ENCODE data around the gene CPSF6. TPM values are rescaled to one million over a fixed set of nuclear protein-coding genes. Genes with fewer than 3 reads are reported as not detected.

The CPSF6 gene
- total RNA-seq, 1 donor from 2014 or later = 155 TPM

DNA sequence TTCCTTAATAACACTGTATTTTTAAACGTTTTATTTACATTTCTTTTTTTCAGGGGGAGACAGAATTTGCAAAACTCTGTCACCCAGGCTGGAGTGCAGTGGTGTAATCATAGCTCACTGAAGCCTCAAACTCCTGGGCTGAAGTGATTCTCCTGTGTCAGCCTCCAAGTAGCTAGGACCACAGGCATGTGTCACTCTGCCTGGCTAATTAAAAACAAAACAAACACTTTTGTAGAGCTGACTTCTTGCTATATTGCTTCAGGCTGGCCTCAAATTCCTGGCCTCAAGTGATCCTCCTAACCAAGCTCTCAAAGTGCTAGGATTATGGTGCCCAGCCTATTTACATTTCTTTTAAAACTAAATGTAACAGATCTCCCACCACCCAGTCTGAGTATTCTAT lies 12.7 kb downstream of the CPSF6 start:
- no peak for DNase-seq (ENCODE audit: low spot score in 2 of 2, unreplicated experiment in 2 of 2)
- H3K36me3 Mint-ChIP-seq = peaks cover 23% of the 10 kb centered on the region
- no peak for TF ChIP-seq CTCF (IDR thresholded peaks at IDR 0.05; ENCODE audit: unreplicated experiment)
- no peaks in the 10 kb centered on the region for H3K27me3 Mint-ChIP-seq (ENCODE audit: low read depth)
- H3K4me1 Mint-ChIP-seq = peaks cover 22% of the 10 kb centered on the region
- peaks cover 4% of the 10 kb centered on the region for H3K9me3 Mint-ChIP-seq
- H3K4me3 Mint-ChIP-seq = no peak overlapping the region
- peak overlapping the region; percentile 37 for H3K27ac Mint-ChIP-seq

DNA sequence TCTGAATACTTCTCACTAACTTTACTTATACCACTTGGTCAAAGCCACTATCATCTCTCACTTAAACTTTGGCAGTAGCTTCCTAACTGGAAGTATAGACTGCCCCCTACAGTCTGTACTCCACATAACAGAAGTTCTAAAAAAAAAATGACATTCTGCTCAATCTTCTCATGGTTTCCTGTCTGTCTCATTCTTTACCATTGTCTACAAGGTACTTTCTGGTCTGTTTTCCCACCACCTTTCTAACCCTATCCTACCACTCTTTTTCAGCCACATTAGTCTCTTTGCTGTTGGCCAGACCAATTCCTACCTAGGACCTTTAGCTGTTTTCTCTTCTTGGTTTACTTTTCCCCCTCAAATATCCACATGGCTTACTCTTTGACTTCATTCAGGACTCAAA lies 14.7 kb downstream of the CPSF6 start:
- TF ChIP-seq CTCF (IDR thresholded peaks at IDR 0.05; ENCODE audit: unreplicated experiment) = peak; percentile 35
- H3K9me3 Mint-ChIP-seq = peaks cover 4% of the 10 kb centered on the region
- DNase-seq (ENCODE audit: low spot score in 2 of 2, unreplicated experiment in 2 of 2) = no peak
- peak overlapping the region; percentile 21 for H3K27ac Mint-ChIP-seq
- no peak overlapping the region for H3K4me3 Mint-ChIP-seq
- peaks cover 9% of the 10 kb centered on the region for H3K4me1 Mint-ChIP-seq
- H3K27me3 Mint-ChIP-seq (ENCODE audit: low read depth) = no peaks in the 10 kb centered on the region
- peaks cover 33% of the 10 kb centered on the region for H3K36me3 Mint-ChIP-seq

- Mint-ChIP-seq H3K9me3 (no peaks in the 10 kb centered on the region), H3K27ac (no peak overlapping the region), H3K4me3 (no peak overlapping the region), H3K36me3 (peaks cover 32% of the 10 kb centered on the region), H3K27me3 (ENCODE audit: low read depth) (no peaks in the 10 kb centered on the region), H3K4me1 (peaks cover 4% of the 10 kb centered on the region)
- no peak for DNase-seq (ENCODE audit: low spot score in 2 of 2, unreplicated experiment in 2 of 2)
- TF ChIP-seq CTCF (IDR thresholded peaks at IDR 0.05; ENCODE audit: unreplicated experiment) = no peak
Observed at GRCh38 chr12:69254862-69255261, 15.5 kb downstream of the CPSF6 start.

DNA sequence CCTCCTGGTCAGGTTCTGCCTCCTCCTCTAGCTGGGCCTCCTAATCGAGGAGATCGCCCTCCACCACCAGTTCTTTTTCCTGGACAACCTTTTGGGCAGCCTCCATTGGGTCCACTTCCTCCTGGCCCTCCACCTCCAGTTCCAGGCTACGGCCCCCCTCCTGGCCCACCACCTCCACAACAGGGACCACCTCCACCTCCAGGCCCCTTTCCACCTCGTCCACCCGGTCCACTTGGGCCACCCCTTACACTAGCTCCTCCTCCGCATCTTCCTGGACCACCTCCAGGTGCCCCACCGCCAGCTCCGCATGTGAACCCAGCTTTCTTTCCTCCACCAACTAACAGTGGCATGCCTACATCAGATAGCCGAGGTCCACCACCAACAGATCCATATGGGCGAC lies 19.3 kb downstream of the CPSF6 start:
- Mint-ChIP-seq H3K27ac (peak overlapping the region; percentile 26), H3K4me3 (no peak overlapping the region), H3K36me3 (peaks cover 49% of the 10 kb centered on the region), H3K27me3 (ENCODE audit: low read depth) (no peaks in the 10 kb centered on the region), H3K9me3 (no peaks in the 10 kb centered on the region), H3K4me1 (no peaks in the 10 kb centered on the region)
- no peak for TF ChIP-seq CTCF (IDR thresholded peaks at IDR 0.05; ENCODE audit: unreplicated experiment)
- DNase-seq (ENCODE audit: low spot score in 2 of 2, unreplicated experiment in 2 of 2) = no peak

DNA sequence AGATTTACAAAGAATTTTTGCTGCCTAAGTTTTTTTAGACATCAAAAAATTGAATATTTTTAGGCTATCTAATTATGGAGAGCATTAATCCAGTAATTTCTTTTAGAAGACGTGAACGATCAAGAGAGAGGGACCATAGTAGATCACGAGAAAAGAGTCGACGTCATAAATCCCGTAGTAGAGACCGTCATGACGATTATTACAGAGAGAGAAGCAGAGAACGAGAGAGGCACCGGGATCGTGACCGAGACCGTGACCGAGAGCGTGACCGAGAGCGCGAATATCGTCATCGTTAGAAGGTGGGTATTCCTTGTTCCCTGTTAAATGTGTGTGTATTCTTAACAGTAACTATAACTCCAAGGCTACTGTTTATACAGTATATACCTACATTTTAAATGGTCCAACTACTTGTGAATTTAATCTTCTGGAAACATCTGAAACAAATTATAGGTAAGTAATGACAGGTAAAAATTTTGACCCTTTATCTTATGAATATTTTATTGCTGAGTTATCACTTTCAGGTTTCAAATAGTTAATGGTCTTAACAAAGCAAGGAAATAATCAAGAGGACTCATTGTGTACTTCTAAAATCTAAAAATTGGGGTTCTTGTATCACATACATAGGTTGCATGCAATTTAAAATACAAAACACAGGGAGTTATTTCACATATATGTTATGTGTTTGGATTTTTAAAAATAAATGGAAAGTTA lies 23.1 kb downstream of the CPSF6 start:
- H3K4me3 Mint-ChIP-seq = no peak overlapping the region
- H3K36me3 Mint-ChIP-seq = peaks cover 41% of the 10 kb centered on the region
- no peak for TF ChIP-seq CTCF (IDR thresholded peaks at IDR 0.05; ENCODE audit: unreplicated experiment)
- H3K9me3 Mint-ChIP-seq = no peaks in the 10 kb centered on the region
- H3K27me3 Mint-ChIP-seq (ENCODE audit: low read depth) = no peaks in the 10 kb centered on the region
- H3K4me1 Mint-ChIP-seq = no peaks in the 10 kb centered on the region
- no peak for DNase-seq (ENCODE audit: low spot score in 2 of 2, unreplicated experiment in 2 of 2)
- H3K27ac Mint-ChIP-seq = no peak overlapping the region
